GM21529 (cell line): ENCODE data around the gene CCDC106.

Source experiments
- ATAC-seq: cut with Tn5 transposase; IDR thresholded peaks from one replicate; pipeline ENCODE4 v1.9.1; 2021; ENCODE audit not compliant: unreplicated experiment

The CCDC106 gene

GRCh38 chr19:55647732-55648584 is at the start of gene CCDC106:
CCDC106 (plus strand) TSS chr19:55648212; CDS start chr19:55649047, 835 bp downstream.
- ATAC-seq, result no peak

GRCh38 chr19:55598719-55599467 is 49.1 kb upstream of the CCDC106 start:
- ATAC-seq, result peak; percentile 49

- ATAC-seq, result peak; percentile 45
Measured at GRCh38 chr19:55599468-55599841, 48.6 kb upstream of the CCDC106 start, which contains the start of gene FIZ1. FIZ1 (minus strand) TSS chr19:55599517; CDS start chr19:55597865, 1,652 bp downstream.

- peak; percentile 37 for ATAC-seq
Measured at GRCh38 chr19:55599842-55600661, 48.0 kb upstream of the CCDC106 start, which contains the start of gene ZNF524. ZNF524 (plus strand) TSS chr19:55600288; CDS start chr19:55602113, 1,825 bp downstream.

- no peak for ATAC-seq
Measured at GRCh38 chr19:55600662-55601028, 47.4 kb upstream of the CCDC106 start.

GRCh38 chr19:55601084-55601483 is 46.9 kb upstream of the CCDC106 start:
- no peak for ATAC-seq

GRCh38 chr19:55602104-55603001 is 45.7 kb upstream of the CCDC106 start:
- ATAC-seq, result no peak

GRCh38 chr19:55603115-55603514 is 44.9 kb upstream of the CCDC106 start:
- no peak for ATAC-seq

GRCh38 chr19:55603581-55604292 is 44.3 kb upstream of the CCDC106 start:
- no peak for ATAC-seq

- peak; percentile 67 for ATAC-seq
Measured at GRCh38 chr19:55605207-55605636, 42.8 kb upstream of the CCDC106 start.

GRCh38 chr19:55605637-55606470 is 42.2 kb upstream of the CCDC106 start, which contains the start of gene ZNF865:
ZNF865 (plus strand) TSS chr19:55605647; CDS start chr19:55613619, 7,972 bp downstream.
- peak; percentile 1 for ATAC-seq

- ATAC-seq, result no peak
Measured at GRCh38 chr19:55606471-55606787, 41.6 kb upstream of the CCDC106 start.

GRCh38 chr19:55606817-55607216 is 41.2 kb upstream of the CCDC106 start:
- no peak for ATAC-seq

GRCh38 chr19:55609326-55609725 is 38.7 kb upstream of the CCDC106 start:
- ATAC-seq, result no peak

- ATAC-seq, result no peak
Measured at GRCh38 chr19:55611300-55611982, 36.6 kb upstream of the CCDC106 start.

- ATAC-seq, result no peak
Measured at GRCh38 chr19:55611983-55612645, 35.9 kb upstream of the CCDC106 start.

GRCh38 chr19:55613396-55613795 is 34.6 kb upstream of the CCDC106 start:
- ATAC-seq, result no peak
